WERI-Rb-1 (cell line): Measurements from ENCODE around the gene KLF17.

Source experiments
- DNase-seq: peaks from one replicate; pipeline ENCODE4 v3.0.0-alpha.2; 2020
- H3K27ac ChIP-seq: fragments of 250-450 bp; sonication (Bioruptor Pico); 2 replicates; pipeline ENCODE4 v1.5.1; 2020; ENCODE audit warnings: mild to moderate bottlenecking, moderate library complexity
- H3K27me3 ChIP-seq: fragments of 250-450 bp; sonication (Bioruptor Pico); 2 replicates; pipeline ENCODE4 v1.5.1; 2021; ENCODE audit warnings: mild to moderate bottlenecking, low read depth, moderate library complexity; ENCODE audit not compliant: insufficient read depth, severe bottlenecking
- H3K36me3 ChIP-seq: fragments of 250-450 bp; sonication (Bioruptor Pico); 2 replicates; pipeline ENCODE4 v1.5.1; 2020; ENCODE audit warnings: mild to moderate bottlenecking, moderate library complexity
- H3K4me3 ChIP-seq: 2 replicates; pipeline ENCODE4 v1.5.1; 2011; ENCODE audit warnings: low read depth, mild to moderate bottlenecking, control low read depth, low read length
- H3K9me3 ChIP-seq: fragments of 250-450 bp; sonication (Bioruptor Pico); 2 replicates; pipeline ENCODE4 v1.5.1; 2021; ENCODE audit warnings: mild to moderate bottlenecking, moderate library complexity; ENCODE audit not compliant: severe bottlenecking
- TF ChIP-seq, protein P1 (sequence below): IDR thresholded peaks from 2 replicates; pipeline ENCODE4 v1.5.1; 2011; ENCODE audit warnings: low read depth, mild to moderate bottlenecking, control low read depth, inconsistent platforms, low read length

KLF17 gene

DNA sequence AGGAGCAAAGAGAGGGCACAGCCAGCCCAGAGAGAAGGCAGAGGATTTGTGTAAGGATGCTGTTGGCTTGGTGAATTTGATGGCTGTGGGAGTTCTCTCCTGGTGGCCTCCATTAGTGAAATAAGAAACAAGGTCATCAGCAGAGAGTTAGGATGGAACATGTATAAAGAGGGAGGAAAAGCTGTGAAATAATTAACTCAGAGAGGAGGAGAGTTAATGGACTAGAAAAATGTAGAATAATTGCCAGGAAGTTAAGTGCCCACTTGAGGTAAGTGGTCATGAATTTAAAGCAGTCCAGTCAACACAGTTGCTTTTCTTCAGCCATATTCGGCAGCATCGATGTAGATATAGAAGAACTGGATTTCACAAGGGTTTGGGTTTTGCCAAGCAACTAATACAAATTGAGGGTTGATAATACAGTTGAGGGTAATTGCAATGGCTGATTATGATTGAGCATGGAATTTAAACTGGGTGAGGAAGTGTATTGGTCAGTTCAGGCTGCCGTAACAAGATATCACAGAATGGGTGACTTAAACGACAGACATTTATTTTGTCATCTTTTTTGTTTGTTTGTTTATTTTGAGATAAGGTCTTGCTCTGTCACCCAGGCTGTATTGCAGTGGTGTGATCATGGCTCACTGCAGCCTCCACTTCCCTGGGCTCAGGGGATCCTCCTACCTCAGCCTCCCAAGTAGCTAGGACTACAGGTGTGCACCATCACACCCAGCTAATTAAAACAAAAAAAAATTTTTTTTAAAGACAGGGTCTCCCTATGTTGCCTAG, 31.7 kb upstream of the KLF17 start:
- no peak overlapping the region for H3K27ac ChIP-seq
- no peaks in the 10 kb centered on the region for H3K27me3 ChIP-seq
- no peak for DNase-seq
- H3K4me3 ChIP-seq, result no peak overlapping the region
- TF ChIP-seq, protein P1, sequence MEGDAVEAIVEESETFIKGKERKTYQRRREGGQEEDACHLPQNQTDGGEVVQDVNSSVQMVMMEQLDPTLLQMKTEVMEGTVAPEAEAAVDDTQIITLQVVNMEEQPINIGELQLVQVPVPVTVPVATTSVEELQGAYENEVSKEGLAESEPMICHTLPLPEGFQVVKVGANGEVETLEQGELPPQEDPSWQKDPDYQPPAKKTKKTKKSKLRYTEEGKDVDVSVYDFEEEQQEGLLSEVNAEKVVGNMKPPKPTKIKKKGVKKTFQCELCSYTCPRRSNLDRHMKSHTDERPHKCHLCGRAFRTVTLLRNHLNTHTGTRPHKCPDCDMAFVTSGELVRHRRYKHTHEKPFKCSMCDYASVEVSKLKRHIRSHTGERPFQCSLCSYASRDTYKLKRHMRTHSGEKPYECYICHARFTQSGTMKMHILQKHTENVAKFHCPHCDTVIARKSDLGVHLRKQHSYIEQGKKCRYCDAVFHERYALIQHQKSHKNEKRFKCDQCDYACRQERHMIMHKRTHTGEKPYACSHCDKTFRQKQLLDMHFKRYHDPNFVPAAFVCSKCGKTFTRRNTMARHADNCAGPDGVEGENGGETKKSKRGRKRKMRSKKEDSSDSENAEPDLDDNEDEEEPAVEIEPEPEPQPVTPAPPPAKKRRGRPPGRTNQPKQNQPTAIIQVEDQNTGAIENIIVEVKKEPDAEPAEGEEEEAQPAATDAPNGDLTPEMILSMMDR, result no peak
- H3K36me3 ChIP-seq, result no peaks in the 10 kb centered on the region
- H3K9me3 ChIP-seq, result no peaks in the 10 kb centered on the region

DNA sequence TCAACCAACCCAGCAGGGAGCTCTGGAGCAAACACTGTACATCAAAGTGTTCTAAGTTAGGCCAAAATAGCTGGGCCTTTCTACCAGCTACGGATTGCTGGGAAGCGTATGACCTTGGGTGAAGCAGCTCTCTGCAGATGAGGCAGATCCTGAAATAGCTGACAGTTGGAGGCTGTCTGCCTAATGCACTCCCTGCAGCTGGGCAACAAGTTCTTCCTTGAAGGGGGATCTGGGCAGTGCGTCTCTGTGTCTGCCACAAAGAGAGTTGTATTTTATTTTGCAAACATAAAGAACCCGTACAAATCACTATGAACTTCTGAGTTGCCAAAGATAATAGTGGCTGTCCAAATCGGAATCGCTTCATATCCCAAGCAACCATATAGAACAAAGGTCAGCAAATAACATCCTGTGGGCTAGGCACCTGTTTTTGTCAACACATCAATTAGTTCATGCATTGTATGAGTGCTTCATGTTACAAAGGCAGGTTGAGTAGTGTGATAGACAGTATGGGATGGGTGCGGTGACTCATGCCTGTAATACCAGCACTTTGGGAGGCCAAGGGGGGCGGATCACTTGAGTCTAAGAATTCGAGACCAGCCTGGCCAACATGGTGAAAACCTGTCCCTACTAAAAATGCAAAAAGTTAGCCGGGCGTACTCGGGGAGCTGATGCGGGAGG, 29.1 kb upstream of the KLF17 start:
- no peak overlapping the region for H3K4me3 ChIP-seq
- no peak for DNase-seq

DNA sequence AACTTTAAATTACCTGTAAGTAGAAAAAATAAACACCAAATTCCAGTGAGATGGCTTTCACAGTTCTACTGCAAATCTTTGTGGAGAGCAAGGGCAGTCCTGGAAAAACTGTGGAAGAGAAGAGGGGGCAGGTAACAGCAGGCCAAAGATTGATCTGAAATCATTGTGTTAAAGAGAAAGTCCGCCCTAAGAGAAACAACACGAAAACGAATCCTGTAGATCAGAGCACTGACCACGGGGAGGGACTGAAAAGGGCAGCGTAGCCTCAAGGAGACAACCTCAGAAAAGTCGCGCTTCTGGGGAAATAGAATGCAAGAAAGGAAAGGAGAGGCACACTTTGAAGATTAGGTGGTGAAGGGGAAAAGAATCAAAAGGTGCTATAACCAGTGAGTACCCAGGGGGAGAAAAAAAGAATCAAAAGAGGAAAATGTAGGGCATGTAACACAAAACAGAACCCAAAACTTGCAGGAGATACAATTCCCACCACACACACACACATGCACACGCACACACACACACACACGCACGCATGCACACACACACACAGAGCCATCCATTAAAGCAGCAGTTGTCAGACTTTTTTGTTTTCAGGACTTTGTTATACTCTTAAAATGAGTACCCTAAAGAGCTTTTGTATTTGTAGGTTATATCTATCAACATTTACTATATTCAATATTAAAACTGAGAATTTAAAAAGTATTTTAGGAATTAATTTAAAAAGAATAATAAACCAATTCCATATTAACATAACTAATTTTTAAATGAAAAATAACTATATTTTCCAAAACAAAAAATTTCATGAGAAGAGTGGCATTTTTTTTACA, 28.0 kb upstream of the KLF17 start:
- no peaks in the 10 kb centered on the region for H3K36me3 ChIP-seq
- no peaks in the 10 kb centered on the region for H3K27me3 ChIP-seq
- no peak overlapping the region for H3K4me3 ChIP-seq
- no peak overlapping the region for H3K27ac ChIP-seq
- TF ChIP-seq, protein P1, result no peak
- no peaks in the 10 kb centered on the region for H3K9me3 ChIP-seq
- no peak for DNase-seq

More for the DNA sequence above, 29.1 kb upstream of the KLF17 start:
- TF ChIP-seq, protein P1, result no peak
- H3K27ac ChIP-seq, result no peak overlapping the region
- no peaks in the 10 kb centered on the region for H3K27me3 ChIP-seq
- H3K9me3 ChIP-seq, result no peaks in the 10 kb centered on the region
- no peaks in the 10 kb centered on the region for H3K36me3 ChIP-seq

DNA sequence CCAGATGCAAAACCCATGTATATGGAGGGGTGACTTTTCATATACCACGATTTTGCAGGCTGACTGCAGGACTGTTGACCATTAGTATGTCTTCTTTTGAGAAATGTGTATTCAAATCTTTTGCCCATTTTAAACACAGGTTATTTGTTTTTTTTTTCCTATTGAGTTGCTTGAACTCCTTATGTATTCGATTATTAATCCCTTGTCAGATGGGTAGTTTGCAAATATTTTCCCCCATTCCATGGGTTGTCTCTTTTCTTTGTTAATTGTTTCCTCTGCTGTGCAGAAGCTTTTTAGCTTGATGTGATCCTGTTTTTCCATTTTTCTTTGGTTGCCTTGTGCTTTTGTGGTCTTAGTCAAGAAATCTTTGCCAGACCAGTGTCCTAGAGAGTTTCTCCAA, 24.6 kb upstream of the KLF17 start:
- no peak overlapping the region for H3K27ac ChIP-seq
- no peaks in the 10 kb centered on the region for H3K27me3 ChIP-seq
- TF ChIP-seq, protein P1, result no peak
- H3K9me3 ChIP-seq, result peaks cover 3% of the 10 kb centered on the region
- no peak overlapping the region for H3K4me3 ChIP-seq
- DNase-seq, result no peak
- H3K36me3 ChIP-seq, result no peaks in the 10 kb centered on the region

- Histone ChIP-seq H3K36me3 (no peaks in the 10 kb centered on the region), H3K4me3 (no peak overlapping the region), H3K27me3 (no peaks in the 10 kb centered on the region), H3K9me3 (peaks cover 3% of the 10 kb centered on the region), H3K27ac (no peak overlapping the region)
- no peak for DNase-seq
- TF ChIP-seq, protein P1, result no peak
Measured at GRCh38 chr1:44100183-44100868, 18.3 kb upstream of the KLF17 start.
